HG03439 (cell line): ENCODE results near the gene TCN1.
A peak's percentile ranks its signal among the peaks of the same experiment; 100 is the strongest.
"Not testable (repeated sequence)": the region's sequence is repeated elsewhere in the genome, so short reads cannot be mapped to it uniquely, and the experiment has no call there.

ENCODE experiments used
- ATAC-seq: cut with Tn5 transposase; IDR thresholded peaks from one replicate; pipeline ENCODE4 v1.9.1; 2021; ENCODE audit warnings: mild to moderate bottlenecking, moderate library complexity; ENCODE audit not compliant: unreplicated experiment

TCN1 gene

GRCh38 chr11:59857439-59858434, 8.6 kb downstream of the TCN1 start:
- no peak for ATAC-seq

GRCh38 chr11:59854871-59855270, 11.4 kb downstream of the TCN1 start:
- ATAC-seq = no peak

DNA sequence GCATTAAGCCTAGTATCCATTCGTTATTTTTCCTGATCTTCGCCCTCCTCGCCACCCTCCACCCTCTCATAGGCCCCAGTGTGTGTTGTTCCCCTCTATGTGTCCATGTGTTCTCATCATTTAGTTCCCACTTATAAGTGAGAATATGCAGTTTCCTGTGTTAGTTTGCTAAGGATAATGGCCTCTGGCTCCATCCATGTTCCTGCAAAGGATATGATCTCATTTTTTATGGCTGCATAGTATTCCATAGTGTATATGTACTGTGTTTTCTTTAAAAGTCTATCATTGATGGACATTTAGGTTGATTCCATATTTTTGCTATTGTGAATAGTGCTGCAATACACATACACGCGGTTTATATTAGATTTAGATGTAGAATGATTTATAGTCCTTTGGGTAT, 14.9 kb downstream of the TCN1 start:
- not testable (repeated sequence) for ATAC-seq

GRCh38 chr11:59849551-59849950, 16.7 kb downstream of the TCN1 start:
- not testable (repeated sequence) for ATAC-seq

DNA sequence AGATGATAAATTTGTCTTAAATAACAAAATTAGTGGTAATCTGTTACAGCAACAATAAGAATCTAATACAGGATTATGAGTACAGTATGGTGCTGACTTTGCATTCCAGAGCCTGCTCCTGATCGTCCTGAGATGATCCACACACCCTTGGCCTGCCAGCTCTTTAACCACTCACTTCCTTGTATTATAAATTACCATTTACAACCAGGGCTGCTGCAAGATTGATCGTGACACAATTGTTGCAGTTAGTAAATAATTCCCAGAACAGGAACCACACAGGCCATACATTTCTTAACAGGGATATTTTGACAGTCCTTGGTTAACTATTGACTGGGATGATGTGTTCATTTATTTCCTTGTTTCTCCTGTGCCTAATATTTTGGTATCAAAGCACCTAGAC, 17.2 kb downstream of the TCN1 start:
- ATAC-seq = no peak

DNA sequence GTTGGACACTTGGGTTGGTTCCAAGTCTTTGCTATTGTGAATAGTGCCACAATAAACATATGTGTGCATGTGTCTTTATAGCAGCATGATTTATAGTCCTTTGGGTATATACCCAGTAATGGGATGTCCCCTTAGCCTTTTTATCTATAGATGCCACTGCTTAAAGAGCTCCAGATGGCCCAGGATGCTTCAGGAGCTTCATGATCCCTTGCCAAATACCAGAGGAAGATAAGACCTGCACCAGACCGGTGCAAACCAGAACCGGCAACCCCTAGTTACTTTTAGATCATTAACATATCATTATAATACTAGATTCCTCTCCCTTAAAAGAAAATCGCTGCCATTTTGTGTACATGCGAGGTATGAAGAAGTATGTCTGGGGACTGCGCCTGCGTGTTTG, 17.8 kb downstream of the TCN1 start:
- ATAC-seq = not testable (repeated sequence)

GRCh38 chr11:59847626-59848025, 18.7 kb downstream of the TCN1 start:
- no peak for ATAC-seq

DNA sequence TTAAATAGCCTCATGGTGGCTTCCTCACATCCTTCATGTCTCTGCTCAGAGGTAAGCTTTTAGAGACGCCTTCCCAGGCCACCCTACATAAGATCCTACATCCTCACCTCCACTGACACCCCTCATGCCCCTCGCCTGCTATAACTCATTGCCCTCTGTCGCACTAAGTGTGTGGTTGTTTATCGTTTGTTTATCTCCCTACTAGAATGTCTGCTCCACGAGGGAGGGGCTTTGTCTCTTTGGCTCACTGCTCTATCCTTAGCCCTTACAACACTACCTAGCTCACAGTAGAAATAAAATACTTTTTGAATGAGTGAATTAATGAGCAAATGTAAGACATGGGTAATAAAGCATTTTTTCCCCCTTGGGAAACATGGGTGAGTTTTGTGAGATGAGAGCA, 19.7 kb downstream of the TCN1 start:
- ATAC-seq = no peak

- no peak for ATAC-seq
Observed at GRCh38 chr11:59845399-59845798, 20.9 kb downstream of the TCN1 start, which contains the start of gene CBLIF. Gene CBLIF, minus strand, starts transcription at chr11:59845499. Its CDS starts 46 bp downstream, at chr11:59845453.

- ATAC-seq = no peak
Observed at GRCh38 chr11:59842316-59842715, 24.0 kb downstream of the TCN1 start.

GRCh38 chr11:59841514-59841913, 24.8 kb downstream of the TCN1 start:
- ATAC-seq = no peak

DNA sequence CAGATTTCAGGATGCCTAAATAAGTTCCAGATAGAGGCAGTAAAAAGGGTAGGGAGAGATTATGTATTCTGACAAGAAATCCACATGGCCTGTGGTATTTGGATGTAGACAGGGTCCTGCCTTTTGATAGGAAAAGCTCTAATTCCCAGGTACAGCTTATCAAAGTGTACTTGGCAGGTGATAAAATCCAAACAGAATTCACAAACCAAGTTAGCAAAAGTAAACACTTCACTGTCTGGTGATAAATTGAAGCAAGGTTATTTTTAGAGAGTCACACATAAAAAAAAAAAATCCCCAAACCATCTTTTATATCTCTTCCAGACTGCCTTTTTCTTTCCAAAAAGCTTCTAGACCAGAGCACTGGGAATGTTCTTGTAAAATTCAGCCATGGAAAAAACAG, 26.7 kb downstream of the TCN1 start:
- no peak for ATAC-seq

DNA sequence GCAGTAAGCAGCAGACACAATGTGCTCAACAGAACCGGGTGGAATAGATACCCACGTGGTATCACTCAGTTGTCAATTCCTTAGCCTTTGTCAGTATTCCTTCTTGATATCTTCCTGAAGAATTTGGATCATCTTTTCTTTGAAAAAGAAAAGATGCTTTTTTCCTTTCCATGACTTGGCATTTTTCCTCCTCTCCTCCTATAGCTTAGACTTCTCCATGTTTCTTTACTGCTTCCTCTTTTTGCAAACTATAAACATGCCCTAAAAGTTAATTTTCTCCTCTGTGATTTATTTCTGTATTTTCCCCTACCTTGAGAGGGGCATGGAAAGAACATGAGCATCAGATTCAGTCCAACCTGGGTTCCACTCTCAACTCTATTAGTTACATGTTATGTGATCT, 32.7 kb downstream of the TCN1 start:
- no peak for ATAC-seq

DNA sequence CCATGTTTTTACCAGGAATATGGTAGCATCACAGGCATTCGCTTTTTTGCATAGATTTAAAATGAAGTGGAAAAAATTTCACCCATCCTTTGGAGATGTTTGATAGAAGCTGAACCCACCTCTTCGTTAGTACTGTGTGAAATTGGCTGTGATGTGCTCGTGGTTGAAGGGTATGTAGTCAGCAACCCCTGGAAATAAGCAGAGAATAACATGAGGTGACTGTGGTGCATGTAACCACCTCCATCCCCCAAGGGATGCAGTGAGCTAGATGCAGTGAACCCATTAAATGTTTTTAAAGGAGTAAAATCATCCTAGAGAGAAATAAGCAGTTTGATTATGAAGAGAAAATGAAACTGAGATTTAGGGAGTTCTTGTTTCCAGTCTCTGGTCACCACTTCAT, 36.9 kb downstream of the TCN1 start:
- ATAC-seq = no peak

DNA sequence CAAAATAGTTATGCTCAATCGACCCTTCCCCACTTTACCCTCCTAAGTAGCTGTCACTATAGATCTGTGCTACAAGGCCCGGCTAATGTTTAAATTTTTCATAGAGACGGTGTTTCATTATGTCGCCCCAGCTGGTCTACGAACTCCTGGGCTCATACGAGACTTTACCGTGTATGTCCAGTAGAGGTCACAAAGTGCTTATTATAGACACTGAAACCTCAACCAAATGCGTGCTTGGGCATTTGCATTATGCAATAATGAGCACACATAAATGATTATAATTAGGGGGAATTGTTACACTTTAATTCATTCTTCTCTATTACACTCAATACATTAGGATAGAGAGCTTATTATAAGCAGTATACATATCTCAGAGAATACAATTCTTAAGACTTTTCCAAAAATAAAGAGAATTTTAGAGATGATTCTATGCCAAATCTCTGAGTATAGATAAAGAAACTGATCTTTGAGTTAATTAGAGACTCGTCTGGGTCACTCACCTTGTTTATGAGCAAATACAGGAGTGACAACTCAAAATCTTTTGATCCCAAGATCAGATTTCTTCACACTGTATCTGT, 43.2 kb downstream of the TCN1 start:
- peak; percentile 88 for ATAC-seq

DNA sequence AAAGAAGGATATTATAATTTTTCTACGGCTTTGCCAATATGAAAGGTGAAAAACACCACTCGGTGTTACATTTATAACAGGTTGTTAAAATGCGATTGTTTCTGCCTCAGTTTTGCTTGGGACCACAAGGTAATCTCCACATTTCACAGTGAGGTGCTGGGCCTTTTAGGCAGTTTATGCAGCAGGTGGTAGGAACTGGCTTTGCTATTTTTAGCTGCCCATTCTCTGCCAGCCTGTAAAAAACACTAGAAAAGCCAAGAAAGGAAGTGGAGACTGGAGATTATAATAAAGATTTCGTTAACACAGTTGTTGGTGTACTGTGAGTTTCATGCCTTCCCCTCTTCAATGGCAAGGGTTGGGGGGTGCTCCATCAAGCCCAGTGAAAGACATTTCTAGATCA, 47.7 kb downstream of the TCN1 start:
- no peak for ATAC-seq

- ATAC-seq = not testable (repeated sequence)
Observed at GRCh38 chr11:59816434-59816833, 49.9 kb downstream of the TCN1 start.

DNA sequence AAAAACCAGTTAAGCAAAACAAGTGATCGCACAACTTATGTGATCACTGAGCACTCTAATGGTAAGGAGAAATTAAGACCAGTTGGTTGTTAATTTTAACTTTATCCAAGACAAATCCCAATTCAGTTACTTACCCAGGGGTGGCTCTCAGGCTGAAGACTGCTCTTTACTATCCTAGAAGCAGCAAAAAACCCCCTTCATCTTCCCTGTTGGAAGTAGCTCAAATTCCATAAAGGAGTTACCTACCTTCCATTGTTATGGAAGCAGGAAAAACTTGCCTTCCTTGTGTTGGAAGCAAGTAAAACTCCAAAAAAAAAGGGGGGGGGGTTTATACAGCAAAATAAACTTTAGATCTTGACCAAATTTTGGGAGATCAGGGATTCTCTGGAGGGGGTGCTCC, 50.5 kb downstream of the TCN1 start:
- ATAC-seq = no peak

DNA sequence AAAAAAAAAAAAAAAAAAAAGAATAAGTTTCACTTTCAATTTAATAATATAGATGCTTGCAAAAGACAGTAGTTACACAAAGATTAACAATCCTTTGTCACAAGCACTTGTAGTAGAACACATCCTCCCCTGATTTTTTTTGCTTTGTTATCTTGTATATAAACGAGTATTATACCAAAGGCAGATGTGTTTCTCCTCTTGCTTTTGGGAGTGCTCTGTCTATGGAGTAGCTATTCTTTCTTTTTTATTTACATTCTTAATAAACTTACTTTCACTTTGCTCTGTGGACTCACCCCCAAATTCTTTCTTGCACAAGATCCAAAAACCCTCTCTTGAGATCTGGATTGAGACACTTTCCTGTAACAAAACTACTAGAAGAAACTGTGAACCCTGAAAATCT, 52.3 kb downstream of the TCN1 start:
- no peak for ATAC-seq

GRCh38 chr11:59813364-59813763, 52.9 kb downstream of the TCN1 start:
- ATAC-seq = no peak

DNA sequence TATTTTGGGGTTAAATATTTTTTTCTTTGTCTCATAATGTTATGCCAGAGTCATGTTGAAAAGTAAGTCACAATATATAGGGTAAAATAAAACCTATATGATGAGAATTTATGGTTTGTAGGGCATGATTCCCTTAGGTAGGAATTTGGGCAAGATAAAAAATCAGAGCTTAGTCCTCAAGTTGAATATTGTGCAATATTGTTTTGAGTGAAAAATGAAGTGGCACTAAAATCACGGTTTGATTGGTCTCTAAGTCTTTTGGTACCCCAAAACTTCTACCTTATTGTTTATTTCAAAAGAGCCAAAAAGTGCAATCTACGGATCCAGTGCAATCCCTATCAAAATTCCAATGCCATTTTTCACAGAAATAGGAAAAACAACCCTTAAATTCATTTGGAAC, 54.1 kb downstream of the TCN1 start:
- ATAC-seq = no peak

DNA sequence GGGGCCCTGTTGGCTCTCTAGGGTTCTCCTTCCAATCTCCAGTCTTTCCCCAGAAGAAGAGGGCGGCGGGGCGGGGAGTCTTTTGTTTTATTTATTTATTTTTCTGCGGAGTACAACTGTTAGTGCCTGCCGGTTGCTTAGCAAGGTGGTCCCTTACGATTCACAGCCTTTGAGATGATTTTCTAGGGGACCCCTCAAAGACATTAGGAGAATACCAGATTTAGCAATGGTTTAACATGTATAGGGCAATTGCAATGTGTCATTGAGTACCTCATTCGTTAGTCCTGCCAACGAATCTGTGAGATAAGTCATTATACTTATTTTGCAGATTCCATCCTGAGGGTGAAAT, 55.4 kb downstream of the TCN1 start:
- ATAC-seq = no peak
